ENCODE results near the gene ZNF525. TPM values are rescaled to one million over a fixed set of nuclear protein-coding genes. Genes with fewer than 3 reads are reported as not detected.

Gene ZNF525
- total RNA-seq, 6 experiments from 2014 or later = 2.5 to 5.3 (median 3.9) TPM

DNA sequence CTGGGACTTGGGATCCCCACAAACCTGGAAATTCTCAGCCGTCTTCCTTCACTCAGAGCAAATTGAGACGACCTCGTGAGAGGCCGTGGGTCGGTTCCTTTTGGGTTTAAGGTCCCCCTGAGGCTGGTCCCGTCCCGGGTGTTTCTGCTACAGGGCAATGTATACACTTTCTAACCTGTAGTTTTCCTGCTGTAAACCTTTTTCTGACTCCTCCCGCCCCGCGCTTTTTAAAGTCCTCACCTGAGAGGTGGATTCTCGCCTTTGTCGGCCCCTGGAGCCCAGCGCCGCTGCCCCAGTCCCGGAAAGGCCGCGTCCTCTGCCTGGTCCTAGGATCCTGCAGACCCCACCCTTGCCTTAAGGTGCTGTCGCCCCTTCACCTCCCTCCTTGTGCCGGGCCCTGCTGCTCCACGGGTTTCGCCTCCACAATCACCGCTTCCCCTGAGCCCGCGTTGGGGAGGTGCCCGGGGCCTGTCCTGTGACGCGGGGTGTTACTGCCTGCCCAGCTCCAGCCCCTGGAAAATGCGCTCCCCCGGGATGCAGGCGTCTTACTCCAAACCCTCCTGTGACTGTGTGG lies 66.7 kb downstream of the ZNF525 start:
- Mint-ChIP-seq H3K4me3 (peak overlapping the region; percentile 91), H3K9me3 (peaks cover 5% of the 10 kb centered on the region; the same call in 1 of the 2 replicates), H3K36me3 (ENCODE audit: low read depth) (peaks cover 39% of the 10 kb centered on the region), H3K4me1 (ENCODE audit: low read depth) (peaks cover 24% of the 10 kb centered on the region), H3K27ac (peak overlapping the region; percentile 88), H3K27me3 (ENCODE audit: insufficient read depth) (peaks cover 5% of the 10 kb centered on the region; the same call in 1 of the 2 replicates)
- TF ChIP-seq, protein P1, sequence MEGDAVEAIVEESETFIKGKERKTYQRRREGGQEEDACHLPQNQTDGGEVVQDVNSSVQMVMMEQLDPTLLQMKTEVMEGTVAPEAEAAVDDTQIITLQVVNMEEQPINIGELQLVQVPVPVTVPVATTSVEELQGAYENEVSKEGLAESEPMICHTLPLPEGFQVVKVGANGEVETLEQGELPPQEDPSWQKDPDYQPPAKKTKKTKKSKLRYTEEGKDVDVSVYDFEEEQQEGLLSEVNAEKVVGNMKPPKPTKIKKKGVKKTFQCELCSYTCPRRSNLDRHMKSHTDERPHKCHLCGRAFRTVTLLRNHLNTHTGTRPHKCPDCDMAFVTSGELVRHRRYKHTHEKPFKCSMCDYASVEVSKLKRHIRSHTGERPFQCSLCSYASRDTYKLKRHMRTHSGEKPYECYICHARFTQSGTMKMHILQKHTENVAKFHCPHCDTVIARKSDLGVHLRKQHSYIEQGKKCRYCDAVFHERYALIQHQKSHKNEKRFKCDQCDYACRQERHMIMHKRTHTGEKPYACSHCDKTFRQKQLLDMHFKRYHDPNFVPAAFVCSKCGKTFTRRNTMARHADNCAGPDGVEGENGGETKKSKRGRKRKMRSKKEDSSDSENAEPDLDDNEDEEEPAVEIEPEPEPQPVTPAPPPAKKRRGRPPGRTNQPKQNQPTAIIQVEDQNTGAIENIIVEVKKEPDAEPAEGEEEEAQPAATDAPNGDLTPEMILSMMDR (IDR thresholded peaks at IDR 0.05) = no peak
- peak; percentile 17 for DNase-seq

Other genes starting within 250 kb of the ZNF525 start
- gene ZNF415, start 232.8 kb upstream of the ZNF525 start, total RNA-seq (2021; fragmentation: NEBNext Ultra II Directional; extraction: Animal tissue kit (Norgen Biotek cat#: 25700)) = 1 to 10 TPM; 3.2 to 4.6 (median 4.0) TPM
- gene ZNF347, start 206.7 kb upstream of the ZNF525 start, total RNA-seq (2021; fragmentation: NEBNext Ultra II Directional; extraction: Animal tissue kit (Norgen Biotek cat#: 25700)) = 1 to 10 TPM; 3.5 to 5.4 (median 4.4) TPM
- gene ZNF665, start 172.3 kb upstream of the ZNF525 start, total RNA-seq (2021; fragmentation: NEBNext Ultra II Directional; extraction: Animal tissue kit (Norgen Biotek cat#: 25700)) = under 1 TPM; 0.08 to 0.40 (median 0.20) TPM
- gene ZNF677, start 110.8 kb upstream of the ZNF525 start, total RNA-seq (2021; fragmentation: NEBNext Ultra II Directional; extraction: Animal tissue kit (Norgen Biotek cat#: 25700)) = 10 to 100 TPM in 4 of 6 experiments, 1 to 10 TPM in 2; 7.6 to 17.1 (median 14.9) TPM
- not detected for gene VN1R2, start 107.4 kb upstream of the ZNF525 start, total RNA-seq (2021; fragmentation: NEBNext Ultra II Directional; extraction: Animal tissue kit (Norgen Biotek cat#: 25700))
- not detected for gene VN1R4, start 98.0 kb upstream of the ZNF525 start, total RNA-seq (2021; fragmentation: NEBNext Ultra II Directional; extraction: Animal tissue kit (Norgen Biotek cat#: 25700))
- 1 to 10 TPM; 4.0 to 4.5 (median 4.2) TPM for gene ZNF845, start 32.0 kb upstream of the ZNF525 start, total RNA-seq (2021; fragmentation: NEBNext Ultra II Directional; extraction: Animal tissue kit (Norgen Biotek cat#: 25700))
- 1 to 10 TPM; 4.3 to 5.4 (median 5.1) TPM for gene ZNF765, start 29.4 kb downstream of the ZNF525 start, total RNA-seq (2021; fragmentation: NEBNext Ultra II Directional; extraction: Animal tissue kit (Norgen Biotek cat#: 25700))
- 10 to 100 TPM in 3 of 6 experiments, 1 to 10 TPM in 3; 9.5 to 11.1 (median 10.0) TPM for gene ZNF761, start 66.3 kb downstream of the ZNF525 start, total RNA-seq (2021; fragmentation: NEBNext Ultra II Directional; extraction: Animal tissue kit (Norgen Biotek cat#: 25700))
- gene ZNF813, start 102.0 kb downstream of the ZNF525 start, total RNA-seq (2021; fragmentation: NEBNext Ultra II Directional; extraction: Animal tissue kit (Norgen Biotek cat#: 25700)) = 1 to 10 TPM; 2.0 to 6.4 (median 3.4) TPM
- 10 to 100 TPM in 4 of 6 experiments, 1 to 10 TPM in 2; 9.8 to 13.0 (median 11.3) TPM for gene ZNF331, start 172.4 kb downstream of the ZNF525 start, total RNA-seq (2021; fragmentation: NEBNext Ultra II Directional; extraction: Animal tissue kit (Norgen Biotek cat#: 25700))

Data from HFFc6 (cell line).